Left lung (tissue), 10 donors: ENCODE data around the gene TRMT11. TPM values are rescaled to one million over a fixed set of nuclear protein-coding genes. Genes with fewer than 3 reads are reported as not detected.

ENCODE experiments used
- ATAC-seq: fragments of 200-7000 bp; cut with Tn5 transposase; one replicate; pipeline ENCODE4 v1.9.1; 2020; ENCODE audit warnings: moderate library complexity
- DNase-seq, 4 donors: peaks; one replicate each; pipeline ENCODE4 v3.0.0-alpha.2; 2013 to 2020
- H3K27ac ChIP-seq, 2 donors: fragments of 200-600 bp; sonication (generic) in 1 of 2; one replicate each; pipeline versions ENCODE4 v1.5.0 to v1.8.0; 2020 to 2021
- H3K27me3 ChIP-seq, 2 donors: fragments of 200-600 bp; sonication (generic) in 1 of 2; one replicate each; pipeline versions ENCODE4 v1.5.0 to v1.8.0; 2020 to 2021
- H3K36me3 ChIP-seq, 2 donors: fragments of 200-600 bp; sonication (generic) in 1 of 2; one replicate each; pipeline versions ENCODE4 v1.5.0 to v1.8.0; 2020 to 2021
- H3K4me1 ChIP-seq, 2 donors: fragments of 200-600 bp; one replicate each; pipeline ENCODE4 v1.8.0; 2021
- H3K4me3 ChIP-seq, 2 donors: fragments of 200-600 bp; sonication (generic) in 1 of 2; one replicate each; pipeline versions ENCODE4 v1.5.0 to v1.8.0; 2020 to 2021; ENCODE audit warnings: mild to moderate bottlenecking in 1 of 2
- H3K9me3 ChIP-seq, 2 donors: fragments of 200-600 bp; sonication (generic) in 1 of 2; one replicate each; pipeline versions ENCODE4 v1.5.0 to v1.8.0; 2020 to 2021
- CTCF ChIP-seq, 2 donors: fragments of 200-600 bp; sonication (generic) in 1 of 2; IDR thresholded peaks; one replicate each; pipeline versions ENCODE4 v1.5.0 to v1.8.0; 2021; ENCODE audit warnings: antibody characterized with exemption in 2 of 2
- intact Hi-C, 2 donors: fragments of 100-400 bp; cut with DNase I; formaldehyde crosslinking; loops; one replicate each; pipeline versions ENCODE4 v1.11.2 to v1.14.2; 2022
- polyA plus RNA-seq, 6 donors: library from polyadenylated mRNA; unstranded; fragments of 120-200 nt; gene quantifications; one replicate each; pipeline ENCODE4 v1.2.1, GENCODE V29; 2013; ENCODE audit not compliant: insufficient read length in 6 of 6
- total RNA-seq, 2 donors: library from RNA; stranded (reverse); fragmentation: NEBNext Ultra II Directional; extraction: Animal tissue kit (Norgen Biotek cat#: 25700); gene quantifications; one replicate each; pipeline ENCODE4 v1.2.1, GENCODE V29; 2021
- donor health status: DM: no; HTN: yes; CAD: no.
- donor health status: DM: no; HTN: no; CAD: no.

The TRMT11 gene
- total and polyA plus RNA-seq, 8 donors, result 17.2 to 39.7 (median 27.6) TPM

- intact Hi-C loops, result no loop called here
- peak within 1 kb of the TSS; percentile 80 to 94 for H3K4me3 ChIP-seq
- ATAC-seq (peak; percentile 92), DNase-seq (peak; percentile 97 to 100 (median 98))
- H3K36me3 ChIP-seq, result peaks cover 0 to 6% of the 10 kb centered on the region in 2 donors
- H3K4me1 ChIP-seq, result peaks cover 5 to 30% of the 10 kb centered on the region in 2 donors
- no peaks in the 10 kb centered on the region for H3K9me3 ChIP-seq
- peak within 1 kb of the TSS; percentile 95 to 99 for H3K27ac ChIP-seq
- H3K27me3 ChIP-seq, result no peaks in the 10 kb centered on the region
- TF ChIP-seq CTCF (IDR thresholded peaks at IDR 0.05), result peak; percentile 92 to 97
Measured at GRCh38 chr6:125956506-125957390, 29.6 kb upstream of the TRMT11 start, which contains the start of gene HINT3. HINT3 (plus strand) TSS chr6:125956770; CDS start chr6:125956978, 208 bp downstream.

GRCh38 chr6:125957391-125957693, 29.0 kb upstream of the TRMT11 start:
- Histone ChIP-seq H3K4me3 (peak overlapping the region; percentile 80 to 94), H3K27ac (peak overlapping the region; percentile 95 to 99), H3K4me1 (peaks cover 5 to 30% of the 10 kb centered on the region in 2 donors), H3K27me3 (no peaks in the 10 kb centered on the region), H3K9me3 (no peaks in the 10 kb centered on the region), H3K36me3 (peaks cover 0 to 6% of the 10 kb centered on the region in 2 donors)
- no peak for TF ChIP-seq CTCF (IDR thresholded peaks at IDR 0.05)
- intact Hi-C loops, result no loop called here
- DNase-seq (no peak), ATAC-seq (no peak)

- Histone ChIP-seq H3K27ac (peak overlapping the region; percentile 95 to 99), H3K4me1 (peaks cover 5 to 30% of the 10 kb centered on the region in 2 donors), H3K27me3 (no peaks in the 10 kb centered on the region), H3K4me3 (peak overlapping the region; percentile 80 to 94), H3K36me3 (peaks cover 0 to 6% of the 10 kb centered on the region in 2 donors), H3K9me3 (no peaks in the 10 kb centered on the region)
- intact Hi-C loops, result no loop called here
- DNase-seq (peak in 2 of 4 donors; percentile 50 to 63), ATAC-seq (peak; percentile 69)
- TF ChIP-seq CTCF (IDR thresholded peaks at IDR 0.05), result no peak
Measured at GRCh38 chr6:125957845-125958244, 28.5 kb upstream of the TRMT11 start.

GRCh38 chr6:125959041-125959440, 27.3 kb upstream of the TRMT11 start:
- intact Hi-C loops, result no loop called here
- no peak for DNase-seq
- TF ChIP-seq CTCF (IDR thresholded peaks at IDR 0.05), result no peak

GRCh38 chr6:125961117-125961516, 25.2 kb upstream of the TRMT11 start:
- H3K4me3 ChIP-seq, result no peak overlapping the region
- no peak overlapping the region for H3K27ac ChIP-seq
- TF ChIP-seq CTCF (IDR thresholded peaks at IDR 0.05), result no peak
- no peaks in the 10 kb centered on the region for H3K27me3 ChIP-seq
- no peaks in the 10 kb centered on the region for H3K9me3 ChIP-seq
- intact Hi-C loops, result no loop called here
- DNase-seq (no peak), ATAC-seq (no peak)
- peaks cover 0 to 6% of the 10 kb centered on the region in 2 donors for H3K36me3 ChIP-seq
- peaks cover 5 to 30% of the 10 kb centered on the region in 2 donors for H3K4me1 ChIP-seq

More at GRCh38 chr6:125959041-125959440, 27.3 kb upstream of the TRMT11 start:
- H3K4me1 ChIP-seq, result peaks cover 5 to 30% of the 10 kb centered on the region in 2 donors
- no peak overlapping the region for H3K4me3 ChIP-seq
- peaks cover 0 to 6% of the 10 kb centered on the region in 2 donors for H3K36me3 ChIP-seq
- no peaks in the 10 kb centered on the region for H3K27me3 ChIP-seq
- no peak for ATAC-seq
- peak overlapping the region; percentile 2 to 99 for H3K27ac ChIP-seq
- no peaks in the 10 kb centered on the region for H3K9me3 ChIP-seq
